22Rv1 (cell line): ENCODE results near the gene ZPBP.

ENCODE experiments used
- CTCF ChIP-seq: fragments of 450-650 bp; IDR thresholded peaks from 2 replicates; pipeline ENCODE4 v1.5.1; 2017; ENCODE audit warnings: mild to moderate bottlenecking
- ZFX ChIP-seq: fragments of 450-650 bp; IDR thresholded peaks from 2 replicates; pipeline ENCODE4 v1.6.1; 2017; ENCODE audit warnings: antibody characterized with exemption, borderline replicate concordance

- TF ChIP-seq CTCF (no peak), ZFX (no peak)
Observed at GRCh38 chr7:49927631-49928030, 165.4 kb downstream of the ZPBP start.
